ENCODE results near the gene POLR3E. TPM values are rescaled to one million over a fixed set of nuclear protein-coding genes. Genes with fewer than 3 reads are reported as not detected.

POLR3E gene
- total RNA-seq, 2 experiments from 2014 or later: 108 to 113 TPM

- CTCF ChIA-PET: no interaction called here
- POLR2A ChIA-PET: no interaction called here
Measured at GRCh38 chr16:22324787-22325597, 27.8 kb downstream of the POLR3E start.

- ChIA-PET CTCF (no interaction called here), POLR2A (no interaction called here)
Measured at GRCh38 chr16:22325598-22326368, 28.6 kb downstream of the POLR3E start.

- ChIA-PET POLR2A (no interaction called here), CTCF (no interaction called here)
Measured at GRCh38 chr16:22326369-22326652, 29.1 kb downstream of the POLR3E start.

- ChIA-PET POLR2A (no interaction called here), CTCF (no interaction called here)
Measured at GRCh38 chr16:22326771-22327445, 29.7 kb downstream of the POLR3E start.

GRCh38 chr16:22327446-22327775 is 30.2 kb downstream of the POLR3E start:
- CTCF ChIA-PET: no interaction called here

GRCh38 chr16:22328081-22328725 is 31.0 kb downstream of the POLR3E start:
- CTCF ChIA-PET: no interaction called here
- POLR2A ChIA-PET: interaction anchor here (0.5 kb wide), 2 partner anchors 137 to 311 kb away, joined by 3 read pairs; no protein-coding TSS in a partner anchor

More at GRCh38 chr16:22327446-22327775, 30.2 kb downstream of the POLR3E start:
- POLR2A ChIA-PET: no interaction called here

GRCh38 chr16:22329199-22329695 is 32.0 kb downstream of the POLR3E start:
- POLR2A ChIA-PET: interaction anchor here (0.5 to 0.7 kb wide), 2 partner anchors 50 to 310 kb away, joined by 3 read pairs; no protein-coding TSS in a partner anchor
- CTCF ChIA-PET: interaction anchor here (1.8 kb wide), 1 partner anchor 8 kb away, joined by 10 read pairs; no protein-coding TSS in a partner anchor

- POLR2A ChIA-PET: interaction anchor here (0.7 kb wide), 1 partner anchor 10 kb away, joined by 11 read pairs; no protein-coding TSS in a partner anchor
- CTCF ChIA-PET: interaction anchor here (1.8 kb wide), 1 partner anchor 9 kb away, joined by 10 read pairs; no protein-coding TSS in a partner anchor
Measured at GRCh38 chr16:22330326-22330725, 33.1 kb downstream of the POLR3E start.

GRCh38 chr16:22333457-22333994 is 36.3 kb downstream of the POLR3E start:
- ChIA-PET POLR2A (interaction anchor here (1.1 kb wide), 1 partner anchor 9 kb away, joined by 4 read pairs; no protein-coding TSS in a partner anchor), CTCF (interaction anchor here (1.1 to 1.3 kb wide), 2 partner anchors 10 to 13 kb away, joined by 4 to 5 read pairs; no protein-coding TSS in a partner anchor)

GRCh38 chr16:22335668-22336246 is 38.5 kb downstream of the POLR3E start:
- ChIA-PET CTCF (interaction anchor here (0.7 kb wide), 1 partner anchor 19 kb away, joined by 3 read pairs; no protein-coding TSS in a partner anchor), POLR2A (no interaction called here)

GRCh38 chr16:22336581-22336980 is 39.4 kb downstream of the POLR3E start:
- POLR2A ChIA-PET: no interaction called here
- CTCF ChIA-PET: no interaction called here

GRCh38 chr16:22337045-22337444 is 39.8 kb downstream of the POLR3E start:
- ChIA-PET CTCF (interaction anchor here (1.2 kb wide), 2 partner anchors 16 to 25 kb away, joined by 3 read pairs; no protein-coding TSS in a partner anchor), POLR2A (no interaction called here)

GRCh38 chr16:22337849-22338635 is 40.8 kb downstream of the POLR3E start:
- ChIA-PET CTCF (interaction anchor here (1.2 kb wide), 2 partner anchors 17 to 24 kb away, joined by 3 read pairs; no protein-coding TSS in a partner anchor), POLR2A (no interaction called here)

- CTCF ChIA-PET: no interaction called here
- POLR2A ChIA-PET: no interaction called here
Measured at GRCh38 chr16:22340945-22341344, 43.7 kb downstream of the POLR3E start.

- ChIA-PET CTCF (no interaction called here), POLR2A (no interaction called here)
Measured at GRCh38 chr16:22342082-22342481, 44.9 kb downstream of the POLR3E start.

GRCh38 chr16:22346483-22346882 is 49.3 kb downstream of the POLR3E start:
- ChIA-PET POLR2A (no interaction called here), CTCF (no interaction called here)

- POLR2A ChIA-PET: no interaction called here
Measured at GRCh38 chr16:22347100-22347820, 50.1 kb downstream of the POLR3E start.

GRCh38 chr16:22348291-22348690 is 51.1 kb downstream of the POLR3E start:
- ChIA-PET POLR2A (no interaction called here), CTCF (no interaction called here)

More at GRCh38 chr16:22347100-22347820, 50.1 kb downstream of the POLR3E start:
- CTCF ChIA-PET: no interaction called here

Measured in activated CD8-positive, alpha-beta memory T cell treated with anti-CD3 and anti-CD28 coated beads for 36 hours (primary cell).